Adrenal gland (tissue), 5 donors: ENCODE measurements around the gene SLC7A10.

Experiments
- POLR2A ChIP-seq, 2 donors: fragments of 450-650 bp; IDR thresholded peaks; one replicate each; pipeline ENCODE4 v1.6.1; 2017; ENCODE audit warnings: antibody characterized with exemption in 2 of 2, mild to moderate bottlenecking in 2 of 2, moderate library complexity in 1 of 2
- TF ChIP-seq, protein P1 (sequence below), 6 experiments: fragments of 450-650 bp in 4 of 6; fragments of 200-600 bp in 2 of 6; sonication (generic) in 1 of 6; IDR thresholded peaks; 1 replicate in 5 of 6; 2 replicates in 1 of 6; pipeline versions ENCODE4 v1.5.1 to v1.8.0; 2016 to 2021; ENCODE audit warnings: antibody characterized with exemption in 6 of 6, mild to moderate bottlenecking in 2 of 6, moderate library complexity in 1 of 6
- donor health status: DM: no; HTN: no; CAD: no.

DNA sequence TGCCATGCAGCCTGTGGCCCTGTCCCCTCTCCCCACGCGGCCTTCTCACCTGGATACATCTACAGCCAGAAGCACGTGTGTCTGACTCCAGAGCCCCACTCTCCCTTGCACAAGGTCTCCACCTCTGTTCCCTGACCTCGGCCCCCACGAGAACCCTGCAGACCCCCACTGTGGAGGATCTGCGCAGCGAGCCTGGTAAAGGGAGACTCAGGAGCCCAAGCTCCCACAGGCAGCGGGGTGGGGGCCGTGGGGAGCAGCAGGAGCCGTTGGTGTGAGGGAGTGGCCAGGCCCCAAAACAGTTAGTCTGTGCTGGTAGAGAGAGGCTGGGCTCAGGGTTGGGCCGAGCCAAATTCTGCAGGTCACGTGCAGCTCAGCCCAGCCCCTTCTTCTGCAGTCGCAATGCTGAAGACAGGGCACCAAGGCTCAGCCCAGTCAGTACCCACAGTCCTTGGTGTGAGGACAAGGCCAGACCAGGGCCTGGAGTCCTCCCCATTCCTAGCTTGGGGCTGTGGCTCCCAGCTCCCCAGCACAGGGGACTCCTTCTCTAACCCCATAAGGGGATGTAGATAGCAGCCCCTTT, 28.7 kb upstream of the SLC7A10 start:
- TF ChIP-seq, protein P1, sequence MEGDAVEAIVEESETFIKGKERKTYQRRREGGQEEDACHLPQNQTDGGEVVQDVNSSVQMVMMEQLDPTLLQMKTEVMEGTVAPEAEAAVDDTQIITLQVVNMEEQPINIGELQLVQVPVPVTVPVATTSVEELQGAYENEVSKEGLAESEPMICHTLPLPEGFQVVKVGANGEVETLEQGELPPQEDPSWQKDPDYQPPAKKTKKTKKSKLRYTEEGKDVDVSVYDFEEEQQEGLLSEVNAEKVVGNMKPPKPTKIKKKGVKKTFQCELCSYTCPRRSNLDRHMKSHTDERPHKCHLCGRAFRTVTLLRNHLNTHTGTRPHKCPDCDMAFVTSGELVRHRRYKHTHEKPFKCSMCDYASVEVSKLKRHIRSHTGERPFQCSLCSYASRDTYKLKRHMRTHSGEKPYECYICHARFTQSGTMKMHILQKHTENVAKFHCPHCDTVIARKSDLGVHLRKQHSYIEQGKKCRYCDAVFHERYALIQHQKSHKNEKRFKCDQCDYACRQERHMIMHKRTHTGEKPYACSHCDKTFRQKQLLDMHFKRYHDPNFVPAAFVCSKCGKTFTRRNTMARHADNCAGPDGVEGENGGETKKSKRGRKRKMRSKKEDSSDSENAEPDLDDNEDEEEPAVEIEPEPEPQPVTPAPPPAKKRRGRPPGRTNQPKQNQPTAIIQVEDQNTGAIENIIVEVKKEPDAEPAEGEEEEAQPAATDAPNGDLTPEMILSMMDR (IDR thresholded peaks at IDR 0.05): no peak
- no peak for TF ChIP-seq POLR2A (IDR thresholded peaks at IDR 0.05)
